Measurements from ENCODE around the gene MAB21L2. TPM values are rescaled to one million over a fixed set of nuclear protein-coding genes. Genes with fewer than 3 reads are reported as not detected.

Gene MAB21L2
- total RNA-seq: 0.11 and 0.12 TPM in 2 replicates

GRCh38 chr4:150582146-150582872 lies at the start of gene MAB21L2:
Gene MAB21L2, plus strand, starts transcription at chr4:150582151. Its CDS starts 879 bp downstream, at chr4:150583030.

